ENCODE results near the gene CAPN7.

- TF ChIP-seq CTCF (IDR thresholded peaks at IDR 0.05): no peak
- no peak for TF ChIP-seq POLR2A (IDR thresholded peaks at IDR 0.05)
These were observed 24.5 kb upstream of the CAPN7 start for GRCh38 chr3:15181511-15181910.
